ENCODE results near the gene CSTA. TPM values are rescaled to one million over a fixed set of nuclear protein-coding genes. Genes with fewer than 3 reads are reported as not detected.

CSTA gene
- polyA plus RNA-seq (2012; ENCODE audit: insufficient read depth, insufficient read length), result not detected

- no peak within 1 kb of the TSS for H3K4me3 ChIP-seq (ENCODE audit: low read length)
- no peak for DNase-seq (ENCODE audit: low read depth, low spot score)
These were observed at the start of gene CSTA for GRCh38 chr3:122324871-122325323. Gene CSTA (plus strand): TSS chr3:122325248. CDS start chr3:122325293, 45 bp downstream.

GRCh38 chr3:122281891-122282290 is 43.2 kb upstream of the CSTA start:
- no peak for DNase-seq (ENCODE audit: low read depth, low spot score)
- no peak overlapping the region for H3K4me3 ChIP-seq (ENCODE audit: low read length)

- DNase-seq (ENCODE audit: low read depth, low spot score), result peak; percentile 87
- H3K4me3 ChIP-seq (ENCODE audit: low read length), result no peak overlapping the region
These were observed 41.1 kb upstream of the CSTA start for GRCh38 chr3:122283796-122284445.

- DNase-seq (ENCODE audit: low read depth, low spot score), result no peak
- H3K4me3 ChIP-seq (ENCODE audit: low read length), result no peak overlapping the region
These were observed 40.6 kb upstream of the CSTA start for GRCh38 chr3:122284486-122284885.

GRCh38 chr3:122294359-122294758 is 30.7 kb upstream of the CSTA start:
- H3K4me3 ChIP-seq (ENCODE audit: low read length), result no peak overlapping the region
- DNase-seq (ENCODE audit: low read depth, low spot score), result no peak

- no peak overlapping the region for H3K4me3 ChIP-seq (ENCODE audit: low read length)
- no peak for DNase-seq (ENCODE audit: low read depth, low spot score)
These were observed 29.6 kb upstream of the CSTA start for GRCh38 chr3:122295266-122296062.

GRCh38 chr3:122298239-122298638 is 26.8 kb upstream of the CSTA start:
- DNase-seq (ENCODE audit: low read depth, low spot score), result no peak
- no peak overlapping the region for H3K4me3 ChIP-seq (ENCODE audit: low read length)

GRCh38 chr3:122299215-122299614 is 25.8 kb upstream of the CSTA start:
- no peak overlapping the region for H3K4me3 ChIP-seq (ENCODE audit: low read length)
- DNase-seq (ENCODE audit: low read depth, low spot score), result no peak

- H3K4me3 ChIP-seq (ENCODE audit: low read length), result no peak overlapping the region
- no peak for DNase-seq (ENCODE audit: low read depth, low spot score)
These were observed 25.1 kb upstream of the CSTA start for GRCh38 chr3:122299872-122300460.

- DNase-seq (ENCODE audit: low read depth, low spot score), result no peak
- H3K4me3 ChIP-seq (ENCODE audit: low read length), result no peak overlapping the region
These were observed 24.0 kb upstream of the CSTA start for GRCh38 chr3:122301063-122301462.

- H3K4me3 ChIP-seq (ENCODE audit: low read length), result no peak overlapping the region
- DNase-seq (ENCODE audit: low read depth, low spot score), result no peak
These were observed 19.0 kb upstream of the CSTA start for GRCh38 chr3:122305818-122306621.

- H3K4me3 ChIP-seq (ENCODE audit: low read length), result no peak overlapping the region
These were observed 18.5 kb upstream of the CSTA start for GRCh38 chr3:122306622-122306953.

GRCh38 chr3:122307094-122307687 is 17.9 kb upstream of the CSTA start:
- H3K4me3 ChIP-seq (ENCODE audit: low read length), result no peak overlapping the region
- DNase-seq (ENCODE audit: low read depth, low spot score), result no peak

More at GRCh38 chr3:122306622-122306953, 18.5 kb upstream of the CSTA start:
- DNase-seq (ENCODE audit: low read depth, low spot score), result no peak

- H3K4me3 ChIP-seq (ENCODE audit: low read length), result no peak overlapping the region
- DNase-seq (ENCODE audit: low read depth, low spot score), result no peak
These were observed 17.1 kb upstream of the CSTA start for GRCh38 chr3:122307976-122308375.

- H3K4me3 ChIP-seq (ENCODE audit: low read length), result no peak overlapping the region
- DNase-seq (ENCODE audit: low read depth, low spot score), result no peak
These were observed 14.7 kb upstream of the CSTA start for GRCh38 chr3:122310361-122310760.

- H3K4me3 ChIP-seq (ENCODE audit: low read length), result no peak overlapping the region
- peak; percentile 90 for DNase-seq (ENCODE audit: low read depth, low spot score)
These were observed 12.2 kb upstream of the CSTA start for GRCh38 chr3:122312826-122313225.

GRCh38 chr3:122313281-122313680 is 11.8 kb upstream of the CSTA start:
- DNase-seq (ENCODE audit: low read depth, low spot score), result no peak
- no peak overlapping the region for H3K4me3 ChIP-seq (ENCODE audit: low read length)

GRCh38 chr3:122314228-122314876 is 10.7 kb upstream of the CSTA start:
- DNase-seq (ENCODE audit: low read depth, low spot score), result no peak
- H3K4me3 ChIP-seq (ENCODE audit: low read length), result no peak overlapping the region

GRCh38 chr3:122315619-122316018 is 9.4 kb upstream of the CSTA start:
- no peak overlapping the region for H3K4me3 ChIP-seq (ENCODE audit: low read length)

More at GRCh38 chr3:122315619-122316018, 9.4 kb upstream of the CSTA start:
- no peak for DNase-seq (ENCODE audit: low read depth, low spot score)

All from Jurkat, Clone E6-1 (cell line).